CD4-positive, alpha-beta T cell treated with Interleukin-17A for 1 hour (primary cell): Measurements from ENCODE around the gene RASSF5.
A peak's percentile ranks its signal among the peaks of the same experiment; 100 is the strongest.

Experiments
- DNase-seq: peaks from one replicate; pipeline ENCODE4 v3.0.0-alpha.2; 2020

RASSF5 gene

GRCh38 chr1:206554211-206554610, 46.9 kb downstream of the RASSF5 start:
- no peak for DNase-seq

GRCh38 chr1:206554701-206555472, 47.6 kb downstream of the RASSF5 start:
- no peak for DNase-seq

GRCh38 chr1:206555473-206555935, 48.2 kb downstream of the RASSF5 start:
- peak; percentile 69 for DNase-seq

GRCh38 chr1:206556047-206556749, 48.9 kb downstream of the RASSF5 start:
- no peak for DNase-seq

GRCh38 chr1:206556750-206557635, 49.7 kb downstream of the RASSF5 start:
- peak; percentile 89 for DNase-seq

- DNase-seq: peak; percentile 62
Measured at GRCh38 chr1:206557636-206558473, 50.5 kb downstream of the RASSF5 start.

GRCh38 chr1:206558794-206559671, 51.7 kb downstream of the RASSF5 start:
- no peak for DNase-seq

GRCh38 chr1:206559672-206559995, 52.3 kb downstream of the RASSF5 start:
- DNase-seq: no peak

- no peak for DNase-seq
Measured at GRCh38 chr1:206560007-206560716, 52.8 kb downstream of the RASSF5 start.

GRCh38 chr1:206563367-206564207, 56.3 kb downstream of the RASSF5 start:
- no peak for DNase-seq

- DNase-seq: no peak
Measured at GRCh38 chr1:206565995-206566394, 58.7 kb downstream of the RASSF5 start.

- DNase-seq: no peak
Measured at GRCh38 chr1:206566999-206567398, 59.7 kb downstream of the RASSF5 start.

GRCh38 chr1:206568256-206568655, 60.9 kb downstream of the RASSF5 start:
- no peak for DNase-seq

- peak; percentile 42 for DNase-seq
Measured at GRCh38 chr1:206568779-206569352, 61.5 kb downstream of the RASSF5 start.

- no peak for DNase-seq
Measured at GRCh38 chr1:206569556-206569955, 62.2 kb downstream of the RASSF5 start.

- no peak for DNase-seq
Measured at GRCh38 chr1:206570529-206570928, 63.2 kb downstream of the RASSF5 start.

GRCh38 chr1:206572835-206573234, 65.5 kb downstream of the RASSF5 start:
- DNase-seq: no peak

- DNase-seq: no peak
Measured at GRCh38 chr1:206573319-206573718, 66.0 kb downstream of the RASSF5 start.

GRCh38 chr1:206573762-206574161, 66.4 kb downstream of the RASSF5 start:
- no peak for DNase-seq
